Stimulated activated CD8-positive, alpha-beta memory T cell treated with anti-CD3 and anti-CD28 coated beads, Interleukin-2, amount 100 ng/mL, for 1 hour (primary cell): ENCODE measurements around the gene MAG.

ENCODE experiments used
- DNase-seq, 2 donors: peaks; one replicate each; pipeline ENCODE4 v3.0.0-alpha.2; 2020; ENCODE audit warnings: low read depth in 2 of 2

MAG gene

DNA sequence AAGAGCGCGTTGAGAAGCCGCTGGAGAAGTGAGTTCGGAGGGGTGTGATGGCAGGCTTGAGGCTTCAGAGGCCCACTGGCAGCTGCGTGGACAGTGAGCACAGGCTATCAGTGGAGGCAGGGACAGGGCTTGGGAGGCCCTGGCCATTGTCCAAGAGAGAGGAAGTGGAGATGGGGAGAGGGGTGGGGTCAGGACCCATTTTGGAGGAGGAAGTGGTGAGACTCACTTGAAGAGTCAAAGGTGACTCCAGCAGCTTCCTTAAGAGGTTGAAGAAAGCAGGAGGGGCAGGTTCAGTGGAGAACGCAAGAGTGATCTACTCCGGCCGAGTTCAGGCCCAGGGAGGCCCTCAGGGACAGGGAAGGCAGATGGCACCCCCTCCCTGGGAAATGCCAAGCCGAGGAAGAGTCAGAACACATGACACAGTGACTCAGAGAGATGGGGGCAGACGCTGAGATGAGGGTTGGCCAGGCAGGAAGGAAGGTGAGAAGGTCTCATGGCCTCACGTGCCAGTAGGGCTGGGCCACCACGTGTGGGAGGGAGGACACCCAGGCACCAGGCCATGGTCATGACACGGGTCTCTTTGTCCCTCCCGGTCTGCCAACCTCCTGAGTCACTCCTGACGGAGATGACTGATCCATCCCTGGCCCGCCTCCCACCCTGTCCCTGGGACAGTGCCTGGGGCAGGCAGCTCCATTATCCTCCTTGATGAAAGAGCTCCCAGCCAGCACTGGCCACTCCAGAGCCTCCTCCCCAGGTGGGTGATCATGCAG lies 26.9 kb downstream of the MAG start:
- DNase-seq: no peak

DNA sequence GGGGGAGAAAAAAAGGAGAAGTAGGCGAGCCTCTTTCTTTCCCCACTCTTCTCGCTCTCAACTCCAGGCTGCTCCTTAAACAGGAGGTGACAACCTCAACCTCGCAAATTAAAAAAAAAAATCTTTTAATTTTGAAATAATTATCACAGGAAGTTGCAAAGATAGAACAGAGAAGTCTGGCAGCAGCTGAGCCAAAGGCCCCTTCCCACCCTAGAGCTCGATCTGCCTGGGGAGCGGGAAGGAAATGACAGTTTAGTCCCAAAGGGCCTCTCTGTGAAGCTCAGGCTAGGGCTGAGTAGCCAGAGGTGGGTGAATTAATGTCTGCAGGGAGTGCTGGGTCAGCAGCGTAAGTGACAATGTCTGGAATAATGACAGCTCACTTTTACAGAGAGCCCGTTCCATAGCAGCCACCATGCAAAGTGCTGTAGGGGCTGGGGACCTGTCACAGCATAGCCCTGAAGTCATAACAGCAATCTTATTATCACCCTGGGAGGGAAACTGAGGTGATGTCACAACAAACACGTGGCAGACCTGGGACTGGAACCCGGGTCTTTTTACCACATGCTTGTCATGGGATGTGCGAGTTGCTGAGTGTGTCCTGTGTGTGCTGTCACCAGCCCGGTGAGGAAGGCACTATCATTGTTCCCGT lies 28.2 kb downstream of the MAG start:
- DNase-seq: no peak

DNA sequence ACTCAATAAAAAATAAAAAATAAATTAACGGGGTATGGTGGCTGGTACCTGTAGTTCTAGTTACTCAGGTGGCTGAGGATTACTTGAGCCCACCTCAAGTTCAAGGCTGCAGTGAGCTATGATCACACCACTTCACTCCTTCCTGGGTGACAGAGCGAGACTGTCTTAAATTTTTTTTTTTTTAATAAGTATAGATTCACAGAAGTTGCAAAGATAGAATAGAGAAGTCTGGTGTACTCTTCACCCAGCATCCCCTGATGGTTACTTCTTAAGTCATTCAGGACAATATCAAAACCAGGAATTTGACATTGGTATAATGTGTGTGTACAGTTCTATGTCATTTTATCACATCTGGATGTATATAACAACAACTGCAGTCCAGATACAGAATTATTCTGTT lies 29.3 kb downstream of the MAG start:
- DNase-seq: no peak

DNA sequence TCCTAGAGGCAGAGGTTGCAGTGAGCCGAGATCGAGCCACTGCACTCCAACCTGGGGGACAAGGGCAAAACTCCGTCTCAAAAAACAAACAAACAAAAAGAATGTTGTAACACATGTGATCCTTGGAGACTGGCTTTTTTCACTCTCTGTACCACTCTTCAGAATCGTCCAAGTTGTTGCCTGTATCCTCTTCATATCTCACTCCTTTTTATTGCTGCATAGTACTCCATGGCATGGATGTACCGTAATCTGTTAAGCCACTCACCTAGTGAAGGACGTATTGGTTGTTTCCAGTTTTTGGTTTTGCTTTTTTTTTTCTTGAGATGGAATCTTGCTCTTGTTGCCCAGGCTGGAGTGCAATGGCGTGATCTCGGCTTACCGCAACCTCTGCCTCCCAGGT lies 30.1 kb downstream of the MAG start:
- no peak for DNase-seq

DNA sequence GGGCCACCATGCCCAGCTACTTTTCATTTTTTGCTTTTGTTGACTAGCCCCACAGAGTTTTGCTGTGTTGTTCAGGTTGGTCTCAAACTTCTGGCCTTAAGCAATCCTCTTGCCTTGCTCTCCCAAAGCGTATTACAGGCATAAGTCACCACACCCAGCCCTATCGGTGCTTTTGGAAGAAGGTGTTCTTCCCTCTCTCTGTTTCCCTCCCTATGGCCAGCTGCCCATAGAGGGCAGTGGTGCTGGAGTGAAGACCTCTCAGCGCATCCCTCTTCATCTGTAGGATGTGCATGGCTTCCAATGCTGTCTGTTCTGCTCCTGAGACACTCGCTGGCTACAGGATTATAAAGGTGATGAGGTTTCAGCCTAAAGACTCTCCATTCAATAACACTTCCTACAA lies 35.7 kb downstream of the MAG start:
- DNase-seq: no peak

DNA sequence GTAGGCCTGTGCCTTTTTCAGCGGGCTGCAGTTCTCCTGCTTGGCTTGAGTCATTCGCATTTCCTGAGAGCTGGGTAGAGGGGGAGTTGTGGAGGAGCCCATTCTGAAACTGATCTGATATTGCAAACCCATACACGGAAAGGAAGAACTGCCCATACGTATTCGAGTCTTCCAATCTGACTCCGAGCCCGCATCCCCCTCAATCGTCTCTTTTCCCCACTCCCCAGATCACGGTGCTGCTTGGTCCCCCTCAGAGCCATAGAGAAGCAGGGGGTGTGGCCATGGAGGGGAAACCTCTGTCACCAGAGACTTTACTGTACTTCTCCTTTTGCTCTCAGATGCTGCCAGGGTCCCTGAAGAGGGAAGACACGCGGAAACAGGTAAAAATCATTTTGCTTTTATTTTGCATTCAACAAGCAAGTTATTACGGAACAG lies 36.9 kb downstream of the MAG start, which contains the start of gene CD22:
Gene CD22, plus strand, starts transcription at position 337 of the 435 bp plus-strand sequence. CDS start 2,854 bp downstream, outside the sequence.
- no peak for DNase-seq

DNA sequence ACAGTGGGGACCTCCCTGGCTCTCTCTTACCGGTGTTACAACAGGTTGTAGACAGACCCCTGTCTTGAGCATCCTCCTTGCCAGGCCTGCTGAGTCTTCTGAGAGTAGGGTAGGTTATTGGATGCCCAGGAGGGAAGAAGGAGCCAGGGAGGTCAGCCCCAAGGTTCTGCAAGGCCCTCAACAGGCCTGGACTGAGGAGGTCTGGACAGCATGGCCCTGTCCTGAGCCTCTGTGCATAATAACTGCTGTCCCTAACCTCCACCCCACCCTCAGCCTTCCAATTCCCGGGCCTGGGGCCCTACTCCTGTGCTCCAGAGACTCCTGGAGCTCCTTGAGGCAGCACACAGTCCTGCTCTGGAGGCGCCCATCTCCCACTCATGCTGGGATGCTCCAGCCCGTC lies 37.4 kb downstream of the MAG start:
- DNase-seq: no peak

DNA sequence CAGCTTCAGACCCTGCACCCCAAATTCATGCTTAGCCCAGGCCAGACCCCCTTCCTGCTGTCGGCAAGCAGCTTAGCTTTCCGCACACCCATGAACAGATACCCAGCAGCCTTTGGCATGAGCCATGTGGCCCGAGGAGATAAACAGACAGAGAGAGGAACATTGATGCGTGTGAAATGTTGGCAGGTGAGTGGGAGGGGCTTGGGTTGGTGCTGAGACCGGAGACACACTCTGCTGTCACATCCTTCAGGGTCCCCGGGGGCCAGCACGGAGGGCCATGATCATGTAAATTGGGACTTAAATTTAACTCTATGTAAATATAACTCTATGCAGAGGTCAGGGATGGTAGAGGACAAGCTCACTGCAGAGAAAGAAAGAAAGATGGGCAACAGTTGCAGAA lies 38.5 kb downstream of the MAG start:
- DNase-seq: no peak

DNA sequence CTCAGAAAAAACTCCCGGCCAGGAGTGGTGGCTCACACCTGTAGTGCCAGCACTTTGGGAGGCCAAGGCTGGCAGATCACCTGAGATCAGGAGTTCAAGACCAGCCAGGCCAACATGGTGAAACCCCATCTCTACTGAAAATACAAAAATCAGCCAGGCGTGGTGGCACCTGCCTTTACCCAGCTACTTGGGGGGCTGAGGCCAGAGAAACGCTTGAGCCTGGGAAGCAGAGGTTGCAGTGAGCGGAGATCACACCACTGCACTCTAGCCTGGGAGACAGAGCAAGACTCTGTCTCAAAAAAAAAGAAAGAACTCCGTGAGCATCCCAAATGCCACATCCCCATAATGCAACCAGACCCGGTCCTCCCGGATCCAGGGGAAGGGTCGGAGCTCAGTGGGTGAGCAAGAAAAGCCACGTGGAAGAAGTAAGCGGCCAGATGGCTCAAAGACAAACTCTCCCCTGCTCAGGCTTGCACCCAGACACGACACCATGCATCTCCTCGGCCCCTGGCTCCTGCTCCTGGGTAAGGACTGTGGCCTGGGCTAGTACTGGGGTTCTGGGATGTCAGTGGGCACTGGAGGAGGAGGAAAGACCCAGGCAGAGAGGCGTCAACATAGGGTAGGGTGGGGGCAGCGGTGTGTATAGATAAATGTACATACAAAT lies 39.7 kb downstream of the MAG start:
- DNase-seq: no peak

DNA sequence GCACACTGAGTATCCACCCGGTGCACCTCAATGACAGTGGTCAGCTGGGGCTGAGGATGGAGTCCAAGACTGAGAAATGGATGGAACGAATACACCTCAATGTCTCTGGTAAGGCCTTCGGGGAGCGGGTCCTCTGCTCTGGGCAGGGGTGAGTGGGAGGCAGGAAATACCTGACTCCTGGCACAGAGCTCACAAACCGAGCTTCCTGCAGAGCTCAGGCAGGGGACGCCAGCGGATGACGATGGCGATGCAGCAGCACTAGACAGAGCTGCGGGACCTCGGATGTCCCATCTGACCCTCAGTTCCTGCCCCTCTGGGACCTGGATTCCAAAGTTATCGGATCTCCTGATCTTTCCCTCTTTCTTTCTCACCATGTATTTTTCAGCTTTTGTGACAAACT lies 40.9 kb downstream of the MAG start:
- DNase-seq: no peak

DNA sequence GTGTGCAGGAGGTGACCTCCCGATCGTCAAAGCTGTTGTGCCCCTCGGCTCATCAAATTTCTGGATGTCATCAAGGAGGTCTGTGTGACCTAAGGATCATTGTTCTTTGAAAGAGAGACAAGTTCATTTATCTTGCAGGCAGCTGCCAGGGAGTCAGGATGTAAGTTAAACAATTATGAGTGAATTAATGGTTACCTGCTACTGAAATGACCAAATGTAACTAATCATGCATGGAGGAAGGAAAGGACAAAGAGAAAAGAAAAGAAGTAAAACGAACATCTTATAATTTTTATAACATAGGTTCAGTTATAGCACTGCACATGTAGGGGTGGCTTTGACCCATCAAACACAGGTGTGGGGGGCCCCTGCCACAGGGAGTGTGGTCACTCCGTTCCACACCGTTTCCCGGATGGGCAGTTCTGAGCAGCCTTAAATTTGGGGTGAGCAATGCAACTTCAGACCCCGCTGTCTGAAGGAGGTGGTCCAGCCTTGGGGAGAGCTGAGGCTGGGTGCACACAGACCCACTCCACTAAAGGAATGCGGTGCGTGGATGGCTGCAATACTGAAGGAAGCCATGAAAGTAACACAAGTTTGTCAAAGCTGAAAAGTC lies 42.3 kb downstream of the MAG start:
- DNase-seq: no peak

DNA sequence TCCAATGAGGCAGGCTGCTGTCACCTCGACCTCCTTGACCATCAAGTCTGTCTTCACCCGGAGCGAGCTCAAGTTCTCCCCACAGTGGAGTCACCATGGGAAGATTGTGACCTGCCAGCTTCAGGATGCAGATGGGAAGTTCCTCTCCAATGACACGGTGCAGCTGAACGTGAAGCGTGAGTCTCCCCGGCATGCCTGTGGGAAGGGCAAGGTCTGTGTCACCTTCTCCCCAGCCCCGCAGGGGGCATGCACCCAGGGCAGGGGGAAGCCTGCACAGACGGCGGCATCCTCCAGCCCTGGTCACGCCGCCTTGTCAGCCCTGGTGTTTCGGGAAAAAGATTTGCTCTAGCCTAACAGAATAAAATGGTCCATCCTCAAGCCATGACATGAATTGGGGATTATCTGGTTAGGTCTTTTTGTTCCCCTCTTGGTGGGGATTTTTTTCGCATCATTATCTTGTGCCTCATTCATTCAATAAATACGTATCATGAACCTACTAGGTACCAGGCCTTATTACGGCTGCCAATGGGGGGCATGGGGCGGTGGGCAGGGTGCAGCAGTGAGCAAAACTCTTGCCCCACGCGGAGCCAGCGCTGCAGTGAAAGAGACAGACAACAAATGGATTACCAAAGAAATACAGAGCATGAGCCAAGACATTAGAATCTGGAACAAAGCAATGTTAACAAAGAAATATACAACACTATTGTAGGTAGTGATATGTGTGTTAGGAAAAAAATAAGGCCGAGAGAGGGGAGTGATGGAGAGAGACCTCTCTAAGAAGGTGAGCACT lies 44.4 kb downstream of the MAG start:
- DNase-seq: no peak

DNA sequence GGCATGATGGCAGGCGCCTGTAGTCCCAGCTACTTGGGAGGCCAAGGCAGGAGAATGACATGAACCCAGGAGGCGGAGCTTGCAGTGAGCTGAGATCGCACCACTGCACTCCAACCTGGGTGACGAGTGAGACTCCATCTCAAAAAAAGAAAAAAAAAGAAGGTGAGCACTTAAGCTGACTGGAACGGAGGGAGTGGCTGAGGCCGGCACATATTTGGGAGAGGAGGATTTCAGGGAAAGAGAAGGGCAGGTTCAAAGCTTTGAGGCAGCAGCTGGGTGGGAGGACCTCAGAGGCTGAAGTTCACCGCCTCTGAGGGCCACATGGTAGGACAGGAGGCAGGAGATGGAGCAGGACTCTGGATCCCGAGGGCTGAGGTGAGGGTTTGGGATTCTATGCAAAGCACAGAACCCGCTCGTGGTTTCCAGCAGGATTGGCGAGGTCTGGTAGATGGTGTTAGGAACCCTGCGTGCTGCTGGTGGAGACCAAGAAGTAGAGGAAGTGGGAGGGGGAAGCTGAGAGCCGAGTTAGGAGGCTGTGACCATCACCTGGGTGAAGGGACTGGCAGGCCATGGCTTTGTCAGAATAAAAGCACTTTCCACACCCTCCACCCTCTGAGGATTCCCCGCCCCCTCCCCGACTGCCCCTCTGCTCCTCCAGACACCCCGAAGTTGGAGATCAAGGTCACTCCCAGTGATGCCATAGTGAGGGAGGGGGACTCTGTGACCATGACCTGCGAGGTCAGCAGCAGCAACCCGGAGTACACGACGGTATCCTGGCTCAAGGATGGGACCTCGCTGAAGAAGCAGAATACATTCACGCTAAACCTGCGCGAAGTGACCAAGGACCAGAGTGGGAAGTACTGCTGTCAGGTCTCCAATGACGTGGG lies 45.4 kb downstream of the MAG start:
- no peak for DNase-seq

DNA sequence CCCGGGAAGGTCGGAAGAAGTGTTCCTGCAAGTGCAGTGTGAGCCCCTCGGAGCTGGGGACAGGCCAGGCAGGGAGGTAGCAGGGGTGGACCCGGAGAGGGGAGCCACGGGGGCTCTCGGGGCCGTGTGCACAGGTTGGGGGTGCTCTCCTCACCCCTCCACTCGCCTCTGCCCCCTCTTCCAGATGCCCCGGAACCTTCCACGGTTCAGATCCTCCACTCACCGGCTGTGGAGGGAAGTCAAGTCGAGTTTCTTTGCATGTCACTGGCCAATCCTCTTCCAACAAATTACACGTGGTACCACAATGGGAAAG lies 46.0 kb downstream of the MAG start:
- DNase-seq: no peak

DNA sequence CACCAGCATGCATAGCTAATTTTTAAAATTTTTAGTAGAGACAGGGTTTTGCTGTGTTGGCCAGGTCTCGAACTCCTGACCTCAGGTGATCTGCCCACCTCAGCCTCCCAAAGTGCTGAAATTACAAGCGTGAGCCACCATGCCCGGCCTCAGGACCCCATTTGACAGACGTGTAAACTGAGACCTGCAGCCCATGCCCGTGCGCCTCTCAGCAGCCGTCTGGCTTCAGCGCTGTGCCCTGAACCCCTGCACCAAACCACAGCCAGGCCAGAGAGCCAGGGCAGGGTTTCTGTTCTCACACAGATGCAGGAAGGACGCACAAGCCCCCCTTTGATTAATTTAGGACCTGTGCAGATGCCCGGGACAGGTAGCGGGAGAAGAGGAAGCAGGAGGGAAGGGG lies 48.5 kb downstream of the MAG start:
- no peak for DNase-seq

DNA sequence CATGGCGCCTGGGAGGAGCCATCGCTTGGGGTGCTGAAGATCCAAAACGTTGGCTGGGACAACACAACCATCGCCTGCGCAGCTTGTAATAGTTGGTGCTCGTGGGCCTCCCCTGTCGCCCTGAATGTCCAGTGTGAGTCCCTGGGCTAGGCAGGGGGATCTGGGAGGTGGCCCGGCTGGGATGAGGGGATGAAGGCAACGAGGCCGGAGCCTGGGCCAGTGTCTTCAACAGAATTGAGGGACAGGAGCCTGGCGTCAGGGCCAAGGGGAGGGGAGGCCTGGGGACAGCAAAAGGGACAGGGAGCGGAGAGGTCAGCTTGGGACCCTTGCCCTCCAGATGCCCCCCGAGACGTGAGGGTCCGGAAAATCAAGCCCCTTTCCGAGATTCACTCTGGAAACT lies 49.0 kb downstream of the MAG start:
- no peak for DNase-seq

DNA sequence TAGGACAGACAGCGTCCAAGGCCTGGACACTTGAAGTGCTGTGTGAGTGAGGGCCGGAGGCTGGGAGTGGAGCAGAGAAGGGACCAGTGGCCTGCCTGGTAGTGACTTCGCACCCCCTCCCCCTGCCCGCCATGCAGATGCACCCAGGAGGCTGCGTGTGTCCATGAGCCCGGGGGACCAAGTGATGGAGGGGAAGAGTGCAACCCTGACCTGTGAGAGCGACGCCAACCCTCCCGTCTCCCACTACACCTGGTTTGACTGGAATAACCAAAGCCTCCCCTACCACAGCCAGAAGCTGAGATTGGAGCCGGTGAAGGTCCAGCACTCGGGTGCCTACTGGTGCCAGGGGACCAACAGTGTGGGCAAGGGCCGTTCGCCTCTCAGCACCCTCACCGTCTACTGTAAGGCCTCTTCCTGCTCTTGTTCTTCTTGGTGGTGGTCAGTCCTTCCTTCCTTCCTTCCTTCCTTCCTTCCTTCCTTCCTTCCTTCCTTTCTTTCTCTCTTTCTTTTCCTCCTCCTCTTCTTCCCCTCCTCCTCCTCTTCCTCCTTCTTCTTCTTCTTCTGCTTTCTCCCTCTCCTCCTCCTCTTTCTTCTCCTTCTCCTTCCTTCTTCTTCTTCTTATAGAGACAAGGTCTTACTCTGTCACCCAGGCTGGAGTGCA lies 49.7 kb downstream of the MAG start:
- no peak for DNase-seq

DNA sequence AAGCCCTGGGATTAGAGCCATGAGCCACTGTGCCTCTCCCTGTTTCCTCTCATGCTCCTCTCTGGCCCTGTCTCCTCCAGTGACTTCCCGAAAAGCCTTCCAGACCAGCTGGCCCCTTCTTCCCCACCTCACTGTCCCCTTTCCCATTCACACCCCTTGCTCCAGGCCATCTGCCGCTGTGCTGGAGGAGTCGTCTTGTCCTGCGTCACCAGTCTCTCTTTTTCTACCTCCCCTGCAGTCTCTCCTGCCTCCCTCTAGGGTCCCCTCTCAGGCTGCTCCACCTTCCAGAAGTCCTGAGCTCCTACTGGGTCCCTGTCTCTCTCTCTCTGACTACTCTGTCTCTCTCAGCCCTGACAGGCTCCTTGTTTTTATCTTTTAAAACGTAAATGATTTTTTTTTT lies 50.5 kb downstream of the MAG start:
- DNase-seq: no peak

DNA sequence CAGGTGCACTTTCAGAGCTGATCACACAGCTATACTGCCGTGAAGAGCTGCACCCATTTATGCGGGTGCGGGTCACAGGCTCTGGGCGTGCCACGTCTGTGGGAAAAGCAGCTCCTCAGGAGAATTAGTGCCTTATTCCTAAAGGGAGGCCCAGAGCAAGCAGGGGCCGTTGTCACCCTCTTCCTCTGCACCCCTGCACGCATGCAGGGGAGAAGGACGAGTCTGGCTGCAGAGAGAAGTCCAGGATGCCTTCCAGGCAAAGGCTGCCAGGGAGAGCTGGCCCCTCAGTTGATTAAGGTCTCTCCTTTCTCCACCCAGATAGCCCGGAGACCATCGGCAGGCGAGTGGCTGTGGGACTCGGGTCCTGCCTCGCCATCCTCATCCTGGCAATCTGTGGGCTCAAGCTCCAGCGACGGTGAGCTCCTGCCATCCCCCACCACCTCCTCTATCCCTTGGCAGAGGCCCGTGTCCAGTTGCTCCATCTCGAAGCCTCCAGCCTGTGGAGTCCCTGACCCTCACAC lies 52.6 kb downstream of the MAG start:
- DNase-seq: no peak

DNA sequence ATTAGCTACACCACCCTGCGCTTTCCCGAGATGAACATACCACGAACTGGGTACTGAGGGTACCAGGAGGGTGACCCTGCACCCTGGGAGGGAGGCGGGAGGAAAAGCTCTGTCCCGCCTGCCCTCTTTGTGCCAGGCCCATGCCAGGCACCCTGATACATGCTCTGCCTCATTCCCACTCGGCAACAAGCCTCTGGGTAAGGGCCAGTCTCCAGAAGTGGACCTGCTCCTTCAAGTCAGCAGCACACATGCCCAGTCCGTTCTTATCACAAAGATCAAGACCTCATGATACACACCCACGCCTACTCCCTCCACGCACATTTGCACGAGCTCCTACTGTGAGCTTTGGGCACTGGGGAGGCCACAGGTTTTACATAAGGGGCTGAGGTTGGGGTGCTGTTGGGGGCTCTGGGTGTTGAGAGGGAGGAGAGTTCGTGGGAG lies 53.7 kb downstream of the MAG start:
- no peak for DNase-seq
